HEK293 (cell line): ENCODE results near the gene GAB3.

ENCODE experiments used
- CTCF ChIP-seq: fragments of 450-650 bp; formaldehyde crosslinking; IDR thresholded peaks from 2 replicates; pipeline ENCODE4 v1.5.1; 2016; ENCODE audit warnings: missing biosample characterization, missing genetic modification characterization
- ELK4 ChIP-seq: IDR thresholded peaks from 2 replicates; pipeline ENCODE4 v1.6.1; 2011; ENCODE audit warnings: mild to moderate bottlenecking, low read depth, low read length, borderline replicate concordance
- IKZF3 ChIP-seq: fragments of 450-650 bp; IDR thresholded peaks from 2 replicates; pipeline ENCODE4 v1.5.0; 2018; ENCODE audit warnings: missing biosample characterization, mild to moderate bottlenecking, missing genetic modification characterization, moderate library complexity
- INSM2 ChIP-seq: fragments of 450-650 bp; formaldehyde crosslinking; IDR thresholded peaks from 2 replicates; pipeline ENCODE4 v1.5.1; 2016; ENCODE audit warnings: missing biosample characterization, missing genetic modification characterization
- KLF1 ChIP-seq: fragments of 450-650 bp; formaldehyde crosslinking; IDR thresholded peaks from 2 replicates; pipeline ENCODE4 v1.5.1; 2016; ENCODE audit warnings: missing biosample characterization, missing genetic modification characterization
- KLF16 ChIP-seq: fragments of 450-650 bp; formaldehyde crosslinking; IDR thresholded peaks from 2 replicates; pipeline ENCODE4 v1.5.1; 2017; ENCODE audit warnings: missing biosample characterization, missing genetic modification characterization
- KLF8 ChIP-seq: fragments of 450-650 bp; formaldehyde crosslinking; IDR thresholded peaks from 2 replicates; pipeline ENCODE4 v1.5.1; 2016; ENCODE audit warnings: missing biosample characterization, missing genetic modification characterization
- SP7 ChIP-seq: fragments of 450-650 bp; formaldehyde crosslinking; IDR thresholded peaks from 2 replicates; pipeline ENCODE4 v1.5.1; 2016; ENCODE audit warnings: missing biosample characterization, missing genetic modification characterization
- WT1 ChIP-seq: fragments of 450-650 bp; formaldehyde crosslinking; IDR thresholded peaks from 2 replicates; pipeline ENCODE4 v1.5.1; 2016; ENCODE audit warnings: missing biosample characterization, missing genetic modification characterization
- YY1 ChIP-seq: fragments of 450-650 bp; formaldehyde crosslinking; IDR thresholded peaks from 2 replicates; pipeline ENCODE4 v1.5.1; 2018; ENCODE audit warnings: missing biosample characterization, missing genetic modification characterization
- ZBTB8A ChIP-seq: fragments of 450-650 bp; formaldehyde crosslinking; IDR thresholded peaks from 2 replicates; pipeline ENCODE4 v1.5.1; 2016; ENCODE audit warnings: missing biosample characterization, missing genetic modification characterization
- ZFHX2 ChIP-seq: fragments of 450-650 bp; formaldehyde crosslinking; conservative IDR thresholded peaks from 2 replicates; pipeline ENCODE4 v1.5.1; 2016; ENCODE audit warnings: missing biosample characterization, missing genetic modification characterization
- ZIC2 ChIP-seq: fragments of 450-650 bp; formaldehyde crosslinking; IDR thresholded peaks from 2 replicates; pipeline ENCODE4 v1.5.1; 2016; ENCODE audit warnings: missing biosample characterization, missing genetic modification characterization
- ZNF146 ChIP-seq: fragments of 450-650 bp; formaldehyde crosslinking; IDR thresholded peaks from 2 replicates; pipeline ENCODE4 v1.5.1; 2016; ENCODE audit warnings: missing biosample characterization, missing genetic modification characterization
- ZNF2 ChIP-seq: fragments of 450-650 bp; formaldehyde crosslinking; IDR thresholded peaks from 2 replicates; pipeline ENCODE4 v1.5.1; 2016; ENCODE audit warnings: missing biosample characterization, missing genetic modification characterization
- ZNF266 ChIP-seq: fragments of 450-650 bp; formaldehyde crosslinking; IDR thresholded peaks from 2 replicates; pipeline ENCODE4 v1.5.1; 2016; ENCODE audit warnings: missing biosample characterization, missing genetic modification characterization, low read depth
- ZNF292 ChIP-seq: fragments of 450-650 bp; formaldehyde crosslinking; IDR thresholded peaks from 2 replicates; pipeline ENCODE4 v1.5.1; 2016; ENCODE audit warnings: low read depth, missing biosample characterization, missing genetic modification characterization, borderline replicate concordance
- ZNF350 ChIP-seq: fragments of 450-650 bp; formaldehyde crosslinking; IDR thresholded peaks from 2 replicates; pipeline ENCODE4 v1.5.0; 2017; ENCODE audit warnings: missing biosample characterization, mild to moderate bottlenecking, missing genetic modification characterization
- ZNF362 ChIP-seq: fragments of 450-650 bp; formaldehyde crosslinking; IDR thresholded peaks from 2 replicates; pipeline ENCODE4 v1.5.1; 2016; ENCODE audit warnings: missing biosample characterization, missing genetic modification characterization
- ZNF404 ChIP-seq: fragments of 450-650 bp; formaldehyde crosslinking; IDR thresholded peaks from 2 replicates; pipeline ENCODE4 v1.5.1; 2017; ENCODE audit warnings: missing biosample characterization, missing genetic modification characterization
- ZNF449 ChIP-seq: fragments of 450-650 bp; formaldehyde crosslinking; IDR thresholded peaks from 2 replicates; pipeline ENCODE4 v1.5.1; 2017; ENCODE audit warnings: missing biosample characterization, mild to moderate bottlenecking, missing genetic modification characterization, moderate library complexity
- ZNF473 ChIP-seq: fragments of 450-650 bp; formaldehyde crosslinking; IDR thresholded peaks from 2 replicates; pipeline ENCODE4 v1.5.1; 2017; ENCODE audit warnings: missing biosample characterization, missing genetic modification characterization
- ZNF529 ChIP-seq: fragments of 450-650 bp; formaldehyde crosslinking; IDR thresholded peaks from 2 replicates; pipeline ENCODE4 v1.5.1; 2017; ENCODE audit warnings: missing genetic modification characterization, missing biosample characterization; ENCODE audit not compliant: insufficient replicate concordance
- ZNF548 ChIP-seq: fragments of 450-650 bp; formaldehyde crosslinking; IDR thresholded peaks from 2 replicates; pipeline ENCODE4 v1.5.1; 2016; ENCODE audit warnings: missing biosample characterization, missing genetic modification characterization
- ZNF549 ChIP-seq: fragments of 450-650 bp; IDR thresholded peaks from 2 replicates; pipeline ENCODE4 v1.5.1; 2018; ENCODE audit warnings: missing biosample characterization, missing genetic modification characterization, mild to moderate bottlenecking, inconsistent platforms, moderate library complexity
- ZNF558 ChIP-seq: fragments of 450-650 bp; formaldehyde crosslinking; IDR thresholded peaks from 2 replicates; pipeline ENCODE4 v1.5.1; 2016; ENCODE audit warnings: missing biosample characterization, missing genetic modification characterization
- ZNF692 ChIP-seq: fragments of 450-650 bp; formaldehyde crosslinking; IDR thresholded peaks from 2 replicates; pipeline ENCODE4 v1.5.1; 2016; ENCODE audit warnings: missing biosample characterization, missing genetic modification characterization
- ZNF707 ChIP-seq: fragments of 450-650 bp; formaldehyde crosslinking; IDR thresholded peaks from 2 replicates; pipeline ENCODE4 v1.5.1; 2016; ENCODE audit warnings: missing biosample characterization, missing genetic modification characterization
- ZNF747 ChIP-seq: fragments of 450-650 bp; formaldehyde crosslinking; IDR thresholded peaks from 2 replicates; pipeline ENCODE4 v1.5.1; 2016; ENCODE audit warnings: missing biosample characterization, missing genetic modification characterization
- ZSCAN5A ChIP-seq: fragments of 450-650 bp; formaldehyde crosslinking; IDR thresholded peaks from 2 replicates; pipeline ENCODE4 v1.5.1; 2016; ENCODE audit warnings: missing biosample characterization, missing genetic modification characterization

Gene GAB3

GRCh38 chrX:154762537-154763296 lies 11.8 kb upstream of the GAB3 start, which contains the start of gene DKC1 (continued):
- TF ChIP-seq ZNF692 (tag by site-specific recombination) (peak; percentile 85), ZNF362 (tag by site-specific recombination) (no peak), ZNF449 (tag by site-specific recombination) (no peak), ZNF266 (tag by site-specific recombination) (no peak), IKZF3 (tag by site-specific recombination) (no peak), KLF1 (tag by site-specific recombination) (peak; percentile 39; the same call in 1 of the 2 replicates), ZNF473 (no peak), ZNF529 (tag by site-specific recombination) (no peak), ZFHX2 (peak; percentile 78), ZNF548 (no peak), ZNF404 (tag by site-specific recombination) (no peak), ZNF2 (0 out of 2 replicates have a peak, but pooled peaks have one; percentile 11), ZNF549 (tag by site-specific recombination) (no peak), ZIC2 (0 out of 2 replicates have a peak, but pooled peaks have one; percentile 17), ELK4 (no peak), SP7 (no peak), ZNF350 (tag by site-specific recombination) (no peak), CTCF (peak; percentile 77), ZNF558 (no peak), ZBTB8A (tag by site-specific recombination) (peak; percentile 50; the same call in 1 of the 2 replicates), KLF16 (peak; percentile 74; the same call in 1 of the 2 replicates), WT1 (no peak), ZNF707 (tag by site-specific recombination) (0 out of 2 replicates have a peak, but pooled peaks have one; percentile 22), ZNF146 (tag by site-specific recombination) (no peak), ZSCAN5A (tag by site-specific recombination) (0 out of 2 replicates have a peak, but pooled peaks have one; percentile 85), KLF8 (tag by site-specific recombination) (peak; percentile 77; the same call in 1 of the 2 replicates), YY1 (tag by site-specific recombination) (peak; percentile 66; the same call in 1 of the 2 replicates), INSM2 (tag by site-specific recombination) (no peak), ZNF747 (tag by site-specific recombination) (no peak), ZNF292 (tag by site-specific recombination) (no peak)
